HL-60 (cell line): ENCODE results near the gene CREB5.

Experiments
- DNase-seq, 2 experiments: peaks; one replicate each; pipeline ENCODE4 v3.0.0-alpha.2; 2010 to 2020; ENCODE audit warnings: low read depth in 1 of 2, low spot score in 1 of 2
- H3K27ac ChIP-seq: fragments of 250-450 bp; sonication (Bioruptor Pico); replicated peaks from 2 replicates; pipeline ENCODE4 v1.5.1; 2020; ENCODE audit warnings: mild to moderate bottlenecking, moderate library complexity
- H3K27me3 ChIP-seq: fragments of 250-450 bp; sonication (Bioruptor Pico); 2 replicates; pipeline ENCODE4 v1.5.1; 2021; ENCODE audit warnings: mild to moderate bottlenecking, moderate library complexity; ENCODE audit not compliant: insufficient read depth, poor library complexity, severe bottlenecking
- H3K4me3 ChIP-seq: replicated peaks from 2 replicates; pipeline ENCODE4 v1.5.1; 2011; ENCODE audit warnings: mild to moderate bottlenecking, control low read depth, low read length; ENCODE audit not compliant: insufficient read depth
- GABPA ChIP-seq: IDR thresholded peaks from 2 replicates; pipeline ENCODE4 v1.6.1; 2012; ENCODE audit warnings: low read depth
- POLR2AphosphoS5 ChIP-seq: IDR thresholded peaks from 2 replicates; pipeline ENCODE4 v1.6.1; 2012; ENCODE audit warnings: low read depth
- SPI1 ChIP-seq: IDR thresholded peaks from 2 replicates; pipeline ENCODE4 v1.6.1; 2012; ENCODE audit warnings: low read depth, mild to moderate bottlenecking, borderline replicate concordance
- TF ChIP-seq, protein P1 (sequence below): IDR thresholded peaks from one replicate; pipeline ENCODE4 v1.5.1; 2011; ENCODE audit warnings: low read length, control low read depth, inconsistent platforms; ENCODE audit not compliant: insufficient read depth
- TF ChIP-seq, protein P2 (sequence below): IDR thresholded peaks from 2 replicates; pipeline ENCODE4 v1.6.1; 2012; ENCODE audit warnings: low read depth; ENCODE audit not compliant: insufficient replicate concordance

The CREB5 gene

DNA sequence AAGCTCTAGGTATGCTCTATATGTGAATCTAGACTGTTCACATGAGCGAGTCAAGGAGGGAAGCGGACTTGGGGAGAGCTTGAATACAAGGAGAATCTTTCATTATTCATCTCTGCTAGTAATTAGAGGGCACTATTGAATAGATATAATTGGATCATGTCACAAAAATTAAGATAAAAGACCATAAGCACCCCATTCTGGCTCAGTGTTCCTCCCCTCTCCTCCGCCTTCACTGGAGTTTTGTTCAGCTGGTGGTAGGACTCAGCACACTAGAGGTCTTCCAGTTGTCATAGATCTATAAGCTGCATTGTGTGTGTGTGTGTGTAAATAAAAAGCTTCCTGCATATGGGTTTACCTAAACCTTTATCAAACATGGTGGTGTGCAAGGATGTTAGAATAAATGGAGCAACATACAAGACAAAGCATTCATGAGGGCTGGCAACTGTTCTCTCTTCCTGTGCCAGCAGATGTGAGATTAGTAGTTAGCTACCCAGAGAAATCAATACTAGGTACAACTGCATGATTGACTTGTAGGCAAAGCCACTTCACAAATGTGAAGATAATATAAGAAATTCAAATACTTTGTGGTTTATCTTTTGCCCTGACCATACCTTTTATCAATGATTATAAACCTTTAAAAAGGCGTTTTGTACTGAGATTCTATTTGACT, 142.6 kb downstream of the CREB5 start:
- DNase-seq = no peak
- TF ChIP-seq, protein P1, sequence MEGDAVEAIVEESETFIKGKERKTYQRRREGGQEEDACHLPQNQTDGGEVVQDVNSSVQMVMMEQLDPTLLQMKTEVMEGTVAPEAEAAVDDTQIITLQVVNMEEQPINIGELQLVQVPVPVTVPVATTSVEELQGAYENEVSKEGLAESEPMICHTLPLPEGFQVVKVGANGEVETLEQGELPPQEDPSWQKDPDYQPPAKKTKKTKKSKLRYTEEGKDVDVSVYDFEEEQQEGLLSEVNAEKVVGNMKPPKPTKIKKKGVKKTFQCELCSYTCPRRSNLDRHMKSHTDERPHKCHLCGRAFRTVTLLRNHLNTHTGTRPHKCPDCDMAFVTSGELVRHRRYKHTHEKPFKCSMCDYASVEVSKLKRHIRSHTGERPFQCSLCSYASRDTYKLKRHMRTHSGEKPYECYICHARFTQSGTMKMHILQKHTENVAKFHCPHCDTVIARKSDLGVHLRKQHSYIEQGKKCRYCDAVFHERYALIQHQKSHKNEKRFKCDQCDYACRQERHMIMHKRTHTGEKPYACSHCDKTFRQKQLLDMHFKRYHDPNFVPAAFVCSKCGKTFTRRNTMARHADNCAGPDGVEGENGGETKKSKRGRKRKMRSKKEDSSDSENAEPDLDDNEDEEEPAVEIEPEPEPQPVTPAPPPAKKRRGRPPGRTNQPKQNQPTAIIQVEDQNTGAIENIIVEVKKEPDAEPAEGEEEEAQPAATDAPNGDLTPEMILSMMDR = no peak
- no peak for TF ChIP-seq SPI1
- no peak for TF ChIP-seq GABPA
- TF ChIP-seq POLR2AphosphoS5 = no peak
- TF ChIP-seq, protein P2, sequence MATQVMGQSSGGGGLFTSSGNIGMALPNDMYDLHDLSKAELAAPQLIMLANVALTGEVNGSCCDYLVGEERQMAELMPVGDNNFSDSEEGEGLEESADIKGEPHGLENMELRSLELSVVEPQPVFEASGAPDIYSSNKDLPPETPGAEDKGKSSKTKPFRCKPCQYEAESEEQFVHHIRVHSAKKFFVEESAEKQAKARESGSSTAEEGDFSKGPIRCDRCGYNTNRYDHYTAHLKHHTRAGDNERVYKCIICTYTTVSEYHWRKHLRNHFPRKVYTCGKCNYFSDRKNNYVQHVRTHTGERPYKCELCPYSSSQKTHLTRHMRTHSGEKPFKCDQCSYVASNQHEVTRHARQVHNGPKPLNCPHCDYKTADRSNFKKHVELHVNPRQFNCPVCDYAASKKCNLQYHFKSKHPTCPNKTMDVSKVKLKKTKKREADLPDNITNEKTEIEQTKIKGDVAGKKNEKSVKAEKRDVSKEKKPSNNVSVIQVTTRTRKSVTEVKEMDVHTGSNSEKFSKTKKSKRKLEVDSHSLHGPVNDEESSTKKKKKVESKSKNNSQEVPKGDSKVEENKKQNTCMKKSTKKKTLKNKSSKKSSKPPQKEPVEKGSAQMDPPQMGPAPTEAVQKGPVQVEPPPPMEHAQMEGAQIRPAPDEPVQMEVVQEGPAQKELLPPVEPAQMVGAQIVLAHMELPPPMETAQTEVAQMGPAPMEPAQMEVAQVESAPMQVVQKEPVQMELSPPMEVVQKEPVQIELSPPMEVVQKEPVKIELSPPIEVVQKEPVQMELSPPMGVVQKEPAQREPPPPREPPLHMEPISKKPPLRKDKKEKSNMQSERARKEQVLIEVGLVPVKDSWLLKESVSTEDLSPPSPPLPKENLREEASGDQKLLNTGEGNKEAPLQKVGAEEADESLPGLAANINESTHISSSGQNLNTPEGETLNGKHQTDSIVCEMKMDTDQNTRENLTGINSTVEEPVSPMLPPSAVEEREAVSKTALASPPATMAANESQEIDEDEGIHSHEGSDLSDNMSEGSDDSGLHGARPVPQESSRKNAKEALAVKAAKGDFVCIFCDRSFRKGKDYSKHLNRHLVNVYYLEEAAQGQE = no peak

DNA sequence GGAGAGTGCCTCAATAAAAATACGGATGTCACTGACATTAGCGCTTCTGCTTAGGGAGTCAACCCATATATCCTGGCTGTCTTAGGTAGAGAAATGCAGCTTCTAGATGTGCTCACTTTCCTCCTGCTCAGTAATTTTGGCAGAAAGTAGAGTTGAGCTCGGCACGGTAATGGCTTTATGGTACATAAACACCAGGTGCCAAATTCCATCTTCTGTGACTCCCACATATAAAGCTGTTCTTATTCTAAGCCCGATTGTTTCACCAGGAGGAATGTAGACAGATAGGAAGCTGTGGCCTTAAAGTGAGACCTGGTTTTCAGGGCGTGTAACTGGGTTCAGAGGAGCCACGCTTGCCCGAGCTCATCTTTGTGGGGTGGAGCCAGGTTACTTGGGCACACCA, 143.7 kb downstream of the CREB5 start:
- no peak overlapping the region for H3K27ac ChIP-seq
- no peak for DNase-seq
- no peak for TF ChIP-seq SPI1
- no peak for TF ChIP-seq POLR2AphosphoS5
- TF ChIP-seq, protein P1 = no peak
- no peak for TF ChIP-seq GABPA
- no peaks in the 10 kb centered on the region for H3K27me3 ChIP-seq
- no peak overlapping the region for H3K4me3 ChIP-seq

More for the DNA sequence above, 142.6 kb downstream of the CREB5 start:
- no peak overlapping the region for H3K4me3 ChIP-seq
- no peak overlapping the region for H3K27ac ChIP-seq
- H3K27me3 ChIP-seq = no peaks in the 10 kb centered on the region

DNA sequence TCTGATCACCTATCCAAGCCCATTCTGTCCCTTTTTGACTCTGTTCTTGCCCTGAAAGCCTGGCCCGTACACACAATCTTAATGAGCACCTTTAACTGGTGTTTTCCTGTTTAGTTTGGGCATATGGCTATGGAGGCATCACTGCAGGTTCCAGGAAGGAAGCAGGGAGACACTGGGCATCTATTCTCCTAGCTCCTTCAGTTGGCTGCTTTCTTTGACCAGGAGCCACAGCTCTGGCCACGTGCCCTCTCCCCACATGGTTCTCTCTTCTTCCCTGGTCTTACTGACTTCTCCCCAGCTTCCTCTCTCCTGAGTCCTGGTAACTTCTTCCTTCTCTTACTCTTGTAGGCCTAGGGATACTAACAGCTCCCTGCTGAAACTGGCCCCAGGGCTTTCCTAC, 144.4 kb downstream of the CREB5 start:
- TF ChIP-seq, protein P2 = no peak
- TF ChIP-seq GABPA = no peak
- TF ChIP-seq POLR2AphosphoS5 = no peak
- TF ChIP-seq SPI1 = no peak
- TF ChIP-seq, protein P1 = no peak
- no peak for DNase-seq
- no peaks in the 10 kb centered on the region for H3K27me3 ChIP-seq
- no peak overlapping the region for H3K27ac ChIP-seq
- H3K4me3 ChIP-seq = no peak overlapping the region

DNA sequence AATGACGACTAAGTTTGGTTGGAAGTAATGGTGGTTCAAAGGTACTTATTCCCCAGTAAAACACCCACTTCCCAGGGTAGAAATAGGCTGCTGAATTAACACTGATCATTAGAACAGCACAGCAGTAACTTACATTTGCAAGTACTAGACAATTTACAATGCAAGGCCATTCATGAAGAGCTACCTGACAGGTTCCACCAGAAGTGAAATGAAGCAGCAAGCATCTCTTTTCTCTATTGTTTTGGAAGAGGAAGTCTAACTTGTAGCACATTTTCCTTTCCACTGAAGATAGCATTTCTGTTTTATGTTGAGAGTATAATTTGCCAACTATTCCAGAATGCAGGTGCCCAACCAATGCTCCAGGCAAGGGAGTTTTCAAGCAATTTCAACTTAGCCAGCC, 145.9 kb downstream of the CREB5 start:
- Histone ChIP-seq H3K27me3 (no peaks in the 10 kb centered on the region), H3K4me3 (no peak overlapping the region), H3K27ac (no peak overlapping the region)
- no peak for DNase-seq
- TF ChIP-seq, protein P1 = no peak
- TF ChIP-seq SPI1 (no peak), GABPA (no peak), POLR2AphosphoS5 (no peak)
- TF ChIP-seq, protein P2 = no peak
